H1 (cell line): ENCODE measurements around the gene DIRAS2.

Experiments
- BCL11A ChIP-seq, 2 experiments: IDR thresholded peaks; one replicate each; pipeline ENCODE4 v1.6.1; 2011; ENCODE audit warnings: low read depth in 2 of 2, low read length in 2 of 2, mild to moderate bottlenecking in 2 of 2
- POLR2A ChIP-seq, 2 experiments: IDR thresholded peaks; 1 replicate in 1 of 2; 2 replicates in 1 of 2; pipeline ENCODE4 v1.6.1; 2011; ENCODE audit warnings: low read depth in 2 of 2, low read length in 2 of 2, mild to moderate bottlenecking in 2 of 2; ENCODE audit errors: control extremely low read depth in 1 of 2

DNA sequence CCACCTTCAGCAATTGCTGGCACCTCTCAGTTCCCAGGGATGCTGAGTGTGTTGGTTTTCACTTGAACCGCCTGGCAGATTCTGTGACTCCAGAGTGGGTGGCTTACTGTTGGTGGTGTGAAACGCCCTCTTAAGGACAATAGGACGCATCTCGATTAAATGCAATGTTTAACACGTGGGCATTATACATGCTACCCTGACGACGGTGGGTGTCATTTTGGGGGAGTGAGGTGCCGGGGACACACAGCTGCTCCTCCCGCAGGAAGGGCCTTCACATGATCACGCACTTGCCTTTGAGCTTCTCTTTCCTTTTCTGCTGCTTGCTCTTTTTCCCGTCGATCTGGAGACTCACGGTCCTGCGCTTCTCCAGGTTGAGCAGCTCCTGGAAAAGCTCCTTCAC, 29.7 kb downstream of the DIRAS2 start:
- no peak for TF ChIP-seq POLR2A (IDR thresholded peaks at IDR 0.05; ENCODE audit: control extremely low read depth in 1 of 2, low read depth in 2 of 2, low read length in 2 of 2)
- no peak for TF ChIP-seq BCL11A (IDR thresholded peaks at IDR 0.05; ENCODE audit: low read depth in 2 of 2, low read length in 2 of 2)
